HepG2 (cell line): Measurements from ENCODE around the gene CYP4F2. TPM values are rescaled to one million over a fixed set of nuclear protein-coding genes. Genes with fewer than 3 reads are reported as not detected.

Source experiments
- ATF2 ChIP-seq: sonication (generic); formaldehyde crosslinking; IDR thresholded peaks from 2 replicates; pipeline ENCODE4 v1.4.0; 2020; ENCODE audit warnings: missing genetic modification reagents
- ATRX ChIP-seq: sonication (generic); formaldehyde crosslinking; IDR thresholded peaks from 2 replicates; pipeline ENCODE4 v1.4.0; 2020; ENCODE audit warnings: missing genetic modification reagents, borderline replicate concordance
- CEBPB ChIP-seq: IDR thresholded peaks from 2 replicates; pipeline ENCODE4 v1.6.1; 2011; ENCODE audit warnings: low read depth, low read length, improper control_type of control experiment, borderline replicate concordance
- HMGXB4 ChIP-seq, 2 experiments: sonication (generic) in 1 of 2; formaldehyde crosslinking in 1 of 2; IDR thresholded peaks; 2 replicates each; pipeline versions ENCODE4 v1.4.0 to v1.6.1; 2018 to 2020; ENCODE audit warnings: missing genetic modification reagents in 2 of 2, borderline replicate concordance in 1 of 2, low read depth in 1 of 2, mild to moderate bottlenecking in 1 of 2, missing biosample characterization in 1 of 2
- NCOR1 ChIP-seq: fragments of 200-600 bp; sonication (generic); IDR thresholded peaks from 2 replicates; pipeline ENCODE4 v1.7.0; 2017; ENCODE audit warnings: antibody characterized with exemption, low read length, borderline replicate concordance
- NKX3-1 ChIP-seq: sonication (generic); formaldehyde crosslinking; IDR thresholded peaks from 2 replicates; pipeline ENCODE4 v1.5.0; 2020; ENCODE audit warnings: missing genetic modification reagents
- RERE ChIP-seq: IDR thresholded peaks from 2 replicates; pipeline ENCODE4 v1.6.1; 2016; ENCODE audit warnings: low read depth, missing genetic modification reagents, missing compliant biosample characterization
- TERF1 ChIP-seq: sonication (generic); formaldehyde crosslinking; IDR thresholded peaks from 2 replicates; pipeline ENCODE4 v1.8.0; 2022; ENCODE audit warnings: mild to moderate bottlenecking, missing genetic modification reagents, moderate library complexity
- ZMYM3 ChIP-seq: sonication (generic); formaldehyde crosslinking; IDR thresholded peaks from 2 replicates; pipeline ENCODE4 v1.5.1; 2020; ENCODE audit warnings: mild to moderate bottlenecking, missing genetic modification reagents
- ZNF224 ChIP-seq: sonication (generic); formaldehyde crosslinking; IDR thresholded peaks from 2 replicates; pipeline ENCODE4 v1.5.0; 2020; ENCODE audit warnings: mild to moderate bottlenecking, missing genetic modification reagents
- ZNF280D ChIP-seq: sonication (generic); formaldehyde crosslinking; IDR thresholded peaks from 2 replicates; pipeline ENCODE4 v1.5.1; 2020; ENCODE audit warnings: mild to moderate bottlenecking, missing genetic modification reagents
- ZNF691 ChIP-seq: sonication (generic); formaldehyde crosslinking; IDR thresholded peaks from 2 replicates; pipeline ENCODE4 v1.4.0; 2020; ENCODE audit warnings: missing genetic modification reagents, low read depth, mild to moderate bottlenecking, borderline replicate concordance
- polyA plus RNA-seq, 8 experiments: library from polyadenylated mRNA; depleted of rRNA in 3 of 8; stranded (reverse) in 7 of 8; unstranded in 1 of 8; fragments of >200 nt; fragmentation: Illumina TruSeq in 4 of 8; extraction: Trizol in 4 of 8; gene quantifications; 2 replicates each; pipeline versions ENCODE4 v1.2.1 to v1.2.3, GENCODE V29; 2011 to 2016; ENCODE audit warnings: low read depth in 4 of 8, missing spikeins in 1 of 8, mixed read lengths in 1 of 8; ENCODE audit not compliant: insufficient read depth in 1 of 8
- total RNA-seq, 5 experiments: library from RNA; depleted of rRNA; stranded (reverse); fragments of >200 nt; fragmentation: Illumina TruSeq; extraction: Trizol; gene quantifications; 2 replicates each; pipeline ENCODE4 v1.2.3, GENCODE V29; 2016; ENCODE audit warnings: low read depth in 1 of 5

Gene CYP4F2
- total and polyA plus RNA-seq, 2 of the 13 experiments (the other 11 are each of a cell fraction or from before 2014, with no cell fraction given), result 3.7 to 3.9 TPM

GRCh38 chr19:15836330-15837220 is 61.3 kb downstream of the CYP4F2 start (continued):
- TF ChIP-seq RERE (CRISPR knock-in tag) (no peak), ZNF280D (CRISPR knock-in tag) (0 out of 2 replicates have a peak, but pooled peaks have one; percentile 20), NKX3-1 (CRISPR knock-in tag) (0 out of 2 replicates have a peak, but pooled peaks have one; percentile 3), HMGXB4 (CRISPR knock-in tag; IDR thresholded peaks at IDR 0.05; ENCODE audit: borderline replicate concordance in 1 of 2, low read depth in 1 of 2) (peak in 1 of 2 experiments; percentile 78; a peak in 2 of 4 replicates), ATRX (CRISPR knock-in tag) (no peak), ZMYM3 (CRISPR knock-in tag) (no peak), ATF2 (0 out of 2 replicates have a peak, but pooled peaks have one; percentile 19), CEBPB (no peak), ZNF691 (CRISPR knock-in tag) (no peak), ZNF224 (CRISPR knock-in tag) (no peak), TERF1 (no peak), NCOR1 (no peak; the same call in 1 of the 2 replicates)
